Activated T-cell treated with anti-CD3 and anti-CD28 coated beads for 1 hour (primary cell): ENCODE results near the gene SLC9A5.

Experiments used
- DNase-seq: peaks from one replicate; pipeline ENCODE4 v3.0.0-alpha.2; 2020; ENCODE audit warnings: low read depth

The SLC9A5 gene

DNA sequence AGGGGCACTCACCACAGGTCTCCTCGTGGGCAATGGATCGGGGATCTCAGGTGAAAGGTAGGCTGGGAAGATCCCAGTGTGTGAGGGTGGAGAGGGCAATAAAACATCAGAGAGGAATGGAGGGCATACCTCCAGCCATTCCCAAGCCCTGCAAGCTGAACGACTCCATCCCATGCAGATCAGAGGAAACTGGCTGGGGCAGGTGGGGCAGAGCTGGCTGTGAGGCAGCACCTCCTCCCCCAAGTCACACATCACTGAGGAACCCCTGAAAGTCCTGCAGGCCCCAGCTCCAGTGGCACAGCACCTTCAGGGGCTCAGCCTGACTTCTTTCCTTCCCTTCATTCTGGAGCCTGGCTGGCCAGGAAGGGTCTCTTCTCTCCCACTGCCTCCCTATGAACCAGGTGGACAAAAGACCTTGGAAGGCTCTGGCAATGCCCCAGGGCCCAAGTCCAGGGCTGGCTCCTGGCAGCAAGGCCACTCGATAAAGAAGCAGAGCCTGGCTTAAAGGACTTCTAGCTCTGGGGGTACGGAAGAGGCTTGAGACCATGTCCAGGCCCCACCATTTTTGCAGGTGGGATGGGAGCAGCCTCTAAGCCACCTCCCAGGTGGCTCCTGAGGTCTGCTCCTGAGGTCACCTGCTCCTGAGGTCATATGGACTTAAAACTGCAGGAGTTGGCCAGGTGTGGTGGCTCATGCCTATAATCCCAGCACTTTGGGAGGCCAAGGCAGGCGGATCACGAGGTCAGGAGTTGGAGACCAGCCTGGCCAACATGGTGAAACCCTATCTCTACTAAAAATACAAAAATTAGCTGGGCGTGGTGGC lies 35.4 kb upstream of the SLC9A5 start:
- DNase-seq: no peak

DNA sequence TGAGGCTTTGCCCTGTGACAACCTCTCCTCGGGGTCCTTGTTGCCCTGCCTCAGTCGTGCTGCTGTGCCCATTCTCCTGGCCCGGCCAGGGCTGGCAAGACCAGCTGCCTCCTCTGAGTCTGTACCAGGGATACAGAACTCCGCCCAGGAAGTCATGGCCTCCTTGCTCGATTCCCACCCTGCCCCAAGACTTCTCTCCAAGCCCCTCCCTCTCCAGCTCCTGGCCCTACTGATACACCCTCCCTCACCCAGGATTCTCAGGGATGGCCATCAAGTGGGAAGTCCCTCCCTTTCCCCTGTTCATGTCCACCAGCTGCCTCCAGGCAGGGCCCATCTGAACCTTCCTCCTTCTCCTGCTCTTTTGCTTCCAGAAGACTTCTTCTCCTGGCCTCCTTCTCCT lies 33.1 kb upstream of the SLC9A5 start:
- no peak for DNase-seq

DNA sequence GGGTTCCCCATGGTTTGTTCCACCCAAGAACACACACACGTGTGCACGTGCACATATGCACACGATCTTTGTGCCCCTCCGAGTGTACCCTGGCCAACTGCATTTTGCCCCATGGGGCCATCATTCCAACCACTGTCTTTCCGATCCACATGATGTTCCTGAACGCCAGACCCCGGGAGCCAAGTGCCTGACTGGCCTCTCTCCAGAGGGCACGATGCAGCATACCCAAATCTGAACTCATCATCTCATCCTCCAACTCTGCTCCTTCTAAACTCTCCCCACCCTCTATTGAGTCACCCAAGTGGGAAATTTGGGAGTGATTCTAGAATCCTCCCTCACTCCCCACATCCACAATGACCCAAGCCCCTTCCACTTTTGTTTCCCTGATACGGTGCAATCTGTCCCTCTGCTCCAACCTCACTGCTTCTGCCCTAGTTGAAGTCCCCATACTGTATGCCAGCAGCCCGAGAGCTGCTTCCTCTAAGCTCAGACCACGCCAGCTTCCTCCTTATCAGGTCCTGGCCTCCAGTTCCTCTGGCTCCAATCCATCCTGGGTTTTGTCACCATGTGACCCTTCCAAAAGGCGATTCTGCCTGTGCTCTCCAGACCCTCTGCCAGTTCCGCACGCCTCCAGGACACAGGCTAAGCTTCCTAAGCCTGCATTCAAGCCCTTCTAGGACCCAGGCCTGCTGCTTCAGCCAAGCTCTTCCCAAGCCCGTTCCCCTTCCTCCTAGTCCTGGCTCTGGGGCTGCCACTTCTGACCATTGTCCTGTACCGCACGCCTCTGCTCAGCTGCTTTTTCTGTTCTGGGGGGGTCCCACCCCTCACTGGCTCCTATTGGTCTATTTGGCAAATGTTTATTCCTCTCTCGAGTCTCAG lies 31.9 kb upstream of the SLC9A5 start:
- DNase-seq: no peak

DNA sequence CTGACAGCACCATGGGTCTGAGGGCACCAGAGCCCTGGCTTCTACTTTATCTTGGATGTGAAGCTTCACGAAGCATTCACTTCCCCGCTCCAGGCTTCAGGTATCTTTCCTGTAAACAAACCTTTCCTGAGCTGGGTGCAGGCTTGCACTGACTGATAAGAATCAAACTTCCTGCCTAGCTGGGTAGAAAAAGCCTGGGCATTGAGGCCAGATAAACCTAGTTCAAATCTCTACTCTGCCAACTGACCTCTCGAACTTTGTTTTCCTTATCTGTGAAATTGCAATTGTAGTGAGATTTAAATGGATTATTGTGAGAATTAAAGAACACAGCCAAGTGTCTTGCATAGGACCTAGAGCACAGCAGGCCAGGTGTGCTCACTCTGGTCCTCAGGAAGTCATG lies 24.8 kb upstream of the SLC9A5 start:
- DNase-seq: no peak

DNA sequence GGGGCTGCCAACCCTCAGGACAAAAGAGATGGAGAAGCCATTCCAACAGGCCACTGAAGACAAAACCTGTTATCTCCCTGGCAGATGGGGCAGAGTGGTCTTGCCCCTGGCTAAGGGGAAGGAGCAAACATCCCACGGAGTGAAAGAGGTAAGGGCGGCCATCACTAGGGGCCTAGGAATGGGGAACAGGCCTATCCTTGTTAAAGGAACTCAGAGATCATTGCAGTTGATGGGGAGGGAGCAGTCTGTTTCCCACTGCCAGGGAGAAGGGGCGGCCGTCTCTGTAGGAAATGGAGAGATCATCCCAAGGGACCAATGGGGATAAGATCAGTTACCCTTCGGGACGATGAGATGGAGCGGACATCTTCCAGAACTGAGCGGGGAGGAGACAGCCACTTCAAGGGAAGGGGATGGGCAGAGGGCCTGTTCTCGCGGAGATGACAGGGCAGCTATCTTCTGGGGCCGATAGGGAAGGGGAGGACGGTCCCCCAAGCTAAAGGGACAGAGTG lies 22.4 kb upstream of the SLC9A5 start:
- DNase-seq: no peak

DNA sequence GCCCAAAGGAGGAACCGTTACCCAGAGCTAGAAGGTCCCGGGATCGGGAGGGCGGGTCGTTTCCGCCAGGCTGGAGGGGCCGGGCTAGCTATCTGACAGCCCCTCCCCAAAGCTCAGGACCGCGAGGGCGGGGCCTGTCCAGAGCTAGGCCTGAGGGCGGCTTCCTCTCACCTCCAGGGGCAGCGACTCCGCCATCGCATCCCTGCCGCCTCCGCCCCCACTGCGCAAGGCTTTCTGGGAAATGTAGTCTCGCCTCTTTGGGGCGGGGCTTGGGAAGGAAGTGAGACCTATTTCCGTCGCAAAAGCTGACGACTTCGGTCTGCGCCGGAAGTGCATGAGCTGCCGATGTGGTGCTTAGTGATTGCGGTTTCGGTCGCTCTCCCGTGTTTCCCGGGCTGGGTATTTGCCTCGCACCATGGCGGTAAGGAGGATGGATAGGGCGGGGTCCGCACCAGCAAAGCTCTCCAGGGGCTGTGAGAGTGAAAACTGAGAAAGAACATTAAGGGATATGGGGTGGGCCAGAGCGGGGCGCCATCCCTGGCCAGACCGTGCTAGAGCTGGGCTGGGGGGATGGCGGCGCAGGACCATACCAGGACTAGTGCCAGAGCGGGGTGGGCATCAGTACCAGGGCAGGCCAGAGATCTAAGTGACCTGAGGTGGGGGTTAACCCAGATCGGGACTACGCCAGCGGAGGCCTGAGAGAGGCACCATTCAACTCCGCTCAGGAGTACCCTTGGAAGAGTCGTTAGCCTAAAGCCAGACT lies 21.8 kb upstream of the SLC9A5 start, which contains the start of gene TMEM208:
TSS of gene TMEM208 (plus strand) at position 327 of the 763 bp plus-strand sequence. CDS start at position 416, 89 bp downstream.
- peak; percentile 96 for DNase-seq

DNA sequence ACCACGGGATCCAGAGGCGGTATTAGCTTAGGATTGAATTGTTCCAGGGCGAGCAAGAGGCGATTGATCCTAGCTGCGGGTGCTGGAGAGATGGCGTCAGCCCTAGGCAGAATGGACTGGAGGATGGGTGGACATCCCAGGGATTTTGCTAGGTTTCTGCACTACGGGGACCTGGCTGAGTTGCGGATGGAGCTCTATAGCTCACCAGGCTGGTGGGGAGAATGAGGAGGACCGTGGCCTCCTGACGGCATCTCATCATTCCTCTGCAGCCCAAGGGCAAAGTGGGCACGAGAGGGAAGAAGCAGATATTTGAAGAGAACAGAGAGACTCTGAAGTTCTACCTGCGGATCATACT lies 21.2 kb upstream of the SLC9A5 start:
- DNase-seq: no peak

DNA sequence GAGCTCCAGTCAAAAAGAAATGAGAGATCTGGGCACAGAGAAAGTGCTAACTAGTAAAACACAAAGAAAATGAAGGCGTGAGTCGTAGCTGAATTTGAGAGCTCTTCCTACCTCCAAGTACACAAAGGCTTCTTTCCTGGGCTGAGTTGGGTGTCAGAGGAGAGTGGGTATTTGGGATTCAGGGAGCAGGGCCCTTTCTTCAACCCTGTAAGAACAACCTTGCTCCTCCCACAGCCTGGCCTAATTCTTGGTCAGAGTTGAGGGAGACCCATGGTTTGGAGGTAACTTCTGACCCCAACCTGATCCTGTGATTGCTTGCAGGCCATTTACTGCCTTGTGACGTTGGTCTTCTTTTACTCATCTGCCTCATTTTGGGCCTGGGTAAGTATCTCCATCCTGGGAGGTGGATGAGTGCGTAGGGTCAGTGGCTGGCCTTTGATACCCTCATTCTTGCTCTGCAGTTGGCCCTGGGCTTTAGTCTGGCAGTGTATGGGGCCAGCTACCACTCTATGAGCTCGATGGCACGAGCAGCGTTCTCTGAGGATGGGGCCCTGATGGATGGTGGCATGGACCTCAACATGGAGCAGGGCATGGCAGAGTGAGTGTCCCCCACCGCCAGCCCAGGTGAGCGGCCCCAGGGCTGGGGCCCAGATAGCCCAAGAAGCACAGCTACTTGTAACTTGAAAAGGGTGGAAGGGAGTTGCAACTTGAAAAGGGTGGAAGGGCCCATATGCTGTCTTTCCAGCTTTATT lies 20.6 kb upstream of the SLC9A5 start:
- no peak for DNase-seq

DNA sequence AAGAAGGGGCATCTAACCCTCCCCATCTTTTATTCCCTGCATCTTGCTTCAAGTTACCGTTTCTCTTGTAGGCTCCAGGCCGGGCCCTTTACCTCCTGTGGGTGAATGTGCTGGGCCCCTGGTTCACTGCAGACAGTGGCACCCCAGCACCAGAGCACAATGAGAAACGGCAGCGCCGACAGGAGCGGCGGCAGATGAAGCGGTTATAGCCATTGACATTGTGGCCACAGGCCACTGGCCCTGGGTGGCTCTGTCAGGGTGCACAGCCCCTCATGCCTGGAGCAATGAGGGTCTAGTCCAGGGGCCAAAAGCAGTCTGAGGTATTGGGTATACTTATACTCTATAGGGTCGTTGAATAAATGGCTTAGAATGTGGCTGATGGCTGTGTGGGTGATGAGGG lies 19.9 kb upstream of the SLC9A5 start:
- DNase-seq: no peak

DNA sequence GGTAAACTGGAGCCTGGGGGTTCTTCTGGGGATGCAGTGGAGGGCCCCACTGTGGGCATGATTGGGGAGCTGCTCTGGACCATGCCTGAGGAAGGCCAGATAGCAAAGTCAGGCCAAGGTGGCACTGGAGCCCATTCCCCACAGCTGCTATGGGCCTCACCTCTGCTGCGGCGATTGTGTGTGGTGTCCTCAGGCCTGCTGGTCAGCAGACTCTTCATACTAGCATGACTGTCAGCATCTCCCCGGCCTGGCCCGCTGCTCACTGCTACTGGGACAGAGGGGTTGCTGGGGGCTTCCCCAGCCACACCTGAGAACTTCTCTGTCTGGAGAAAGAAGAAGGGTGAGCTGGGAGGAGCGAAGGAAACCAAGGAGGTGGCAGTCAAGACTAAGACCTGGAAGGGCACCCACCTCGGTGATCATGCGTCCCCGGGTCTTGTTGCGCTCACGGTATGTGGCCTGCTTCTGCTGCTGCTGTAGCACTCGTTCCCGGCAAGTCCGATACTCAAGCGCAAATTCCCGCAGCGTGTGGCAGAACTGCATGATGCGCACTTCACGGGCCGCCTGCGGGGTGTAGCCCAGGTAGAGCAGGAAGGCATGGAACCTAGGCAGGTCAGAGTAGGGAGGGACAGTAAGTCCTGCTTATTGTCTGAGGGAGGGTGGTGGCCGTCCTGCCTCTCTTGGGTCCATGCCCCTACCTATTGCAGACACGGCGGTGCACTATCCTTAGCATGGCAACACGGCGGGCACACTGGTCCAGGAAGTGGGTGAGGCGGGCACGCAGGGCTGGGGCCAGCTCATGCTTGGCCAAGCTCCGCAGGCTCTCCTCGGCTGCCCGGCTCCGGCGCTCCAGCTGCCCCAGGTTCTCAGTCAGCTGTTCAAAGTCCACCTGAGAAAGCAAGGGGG lies 18.6 kb upstream of the SLC9A5 start:
- DNase-seq: no peak

DNA sequence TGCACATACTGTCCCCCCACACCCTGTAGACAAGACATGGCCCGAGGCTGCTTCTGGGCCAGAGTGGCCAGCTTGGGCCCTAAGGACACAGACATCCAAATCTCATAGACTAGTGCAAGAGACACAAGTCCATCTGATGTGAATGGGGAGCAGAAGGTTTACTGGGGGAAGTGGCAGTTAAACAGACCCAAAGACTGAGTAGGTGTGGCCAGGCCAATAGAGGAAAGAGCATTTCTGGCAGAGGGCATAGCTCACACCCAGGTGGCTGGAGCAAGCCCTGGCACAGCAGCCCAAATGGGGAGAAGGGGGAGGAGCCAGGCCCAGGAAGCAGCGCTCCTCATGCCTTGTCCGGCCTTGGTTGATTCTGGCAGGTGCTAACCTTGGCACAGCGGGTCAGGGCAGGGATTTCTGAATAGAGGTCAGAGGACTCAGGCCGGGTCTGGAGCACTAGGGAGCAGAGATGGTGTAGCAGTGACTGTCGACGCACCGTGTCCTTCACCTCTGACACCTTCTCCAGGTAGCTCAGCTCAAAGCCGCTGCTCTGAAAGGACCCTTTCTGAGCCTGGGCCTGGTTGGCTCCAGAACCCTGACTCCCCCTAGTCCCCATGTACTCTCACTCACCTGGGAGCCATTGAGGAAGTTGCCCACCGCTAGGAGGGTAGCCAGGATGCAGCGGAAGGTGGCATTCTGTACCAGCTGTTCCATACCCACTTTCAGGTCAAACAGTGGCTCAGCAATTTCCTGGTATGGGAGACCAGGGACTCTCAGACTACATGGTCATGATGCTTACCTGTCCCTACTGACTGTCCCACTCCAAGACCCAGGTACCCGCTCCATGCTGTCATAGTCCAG lies 17.7 kb upstream of the SLC9A5 start:
- DNase-seq: no peak

DNA sequence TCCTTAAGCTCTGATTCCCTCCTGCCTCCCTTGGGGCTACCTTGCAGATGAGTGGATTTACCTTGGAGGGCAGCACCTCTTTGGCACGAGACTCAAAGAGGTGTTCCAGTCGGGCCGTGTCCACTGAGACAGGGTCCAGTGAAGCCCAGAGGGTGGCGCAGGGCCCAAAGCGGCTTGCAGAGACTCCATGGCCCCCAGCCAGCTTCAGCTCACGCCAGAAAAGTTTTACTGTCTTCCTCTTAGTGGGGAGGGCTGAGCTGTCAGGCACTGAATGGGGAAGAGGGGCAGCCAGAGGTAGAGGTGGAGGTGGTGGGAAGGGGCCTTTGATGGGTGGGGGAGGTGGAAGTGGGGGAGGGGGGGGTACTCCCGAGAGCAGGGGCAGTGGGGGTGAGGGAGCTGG lies 15.2 kb upstream of the SLC9A5 start:
- no peak for DNase-seq

DNA sequence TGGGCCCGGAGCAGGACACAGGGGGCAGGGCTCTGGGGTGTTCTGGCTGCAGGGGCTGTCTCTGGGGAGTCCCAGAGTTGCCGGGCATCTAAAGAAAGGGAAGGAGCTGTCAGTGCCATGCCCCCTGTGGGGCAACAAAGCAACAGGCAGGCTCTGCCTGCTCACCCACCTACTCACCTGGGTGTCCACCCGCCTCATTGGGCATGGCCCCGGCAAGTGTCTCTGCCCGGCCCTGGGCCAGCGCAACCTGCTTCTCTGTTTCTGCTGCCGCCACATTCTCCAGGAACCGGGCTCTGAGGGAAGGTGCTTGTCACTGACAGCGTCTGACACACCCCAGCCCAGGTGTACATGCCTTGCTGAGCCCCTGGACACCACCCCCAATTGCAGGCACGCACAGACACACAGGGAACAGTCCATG lies 14.6 kb upstream of the SLC9A5 start:
- DNase-seq: no peak

DNA sequence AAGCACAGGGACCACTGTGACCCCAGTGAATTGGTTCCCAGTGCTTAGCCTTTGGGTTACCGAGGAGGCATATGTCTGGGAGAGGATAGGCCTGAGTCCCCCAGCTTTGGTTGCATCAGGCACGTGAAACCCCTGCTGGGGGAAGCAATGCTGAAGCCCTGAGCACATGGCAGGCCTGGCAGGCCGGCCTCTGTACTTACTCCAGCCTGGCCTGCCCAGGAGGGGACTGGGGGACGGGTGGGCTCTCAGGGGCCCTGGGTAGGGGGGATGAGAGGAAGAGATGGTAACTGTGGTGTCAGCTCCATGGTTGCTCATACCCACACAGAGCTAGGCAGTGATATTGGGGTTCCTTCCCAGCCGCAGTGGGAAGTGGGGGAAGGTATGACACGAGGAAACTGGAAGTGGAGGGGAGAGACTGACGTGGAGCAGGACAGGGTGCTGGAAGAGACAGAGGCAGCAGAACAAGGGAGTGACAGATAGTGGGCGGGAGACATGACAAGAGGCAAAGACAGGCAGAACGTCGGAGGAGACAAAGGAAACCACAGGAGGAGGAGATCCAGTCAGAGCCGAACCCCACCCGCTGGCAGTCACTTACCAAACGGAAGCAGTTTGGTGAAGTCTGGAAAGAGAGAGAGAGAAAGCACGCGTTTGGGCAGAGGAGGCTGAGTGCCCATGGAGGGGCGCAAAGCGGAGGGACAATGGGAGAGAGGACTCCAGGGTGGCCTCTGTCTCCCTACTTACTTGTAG lies 12.8 kb upstream of the SLC9A5 start:
- DNase-seq: no peak

DNA sequence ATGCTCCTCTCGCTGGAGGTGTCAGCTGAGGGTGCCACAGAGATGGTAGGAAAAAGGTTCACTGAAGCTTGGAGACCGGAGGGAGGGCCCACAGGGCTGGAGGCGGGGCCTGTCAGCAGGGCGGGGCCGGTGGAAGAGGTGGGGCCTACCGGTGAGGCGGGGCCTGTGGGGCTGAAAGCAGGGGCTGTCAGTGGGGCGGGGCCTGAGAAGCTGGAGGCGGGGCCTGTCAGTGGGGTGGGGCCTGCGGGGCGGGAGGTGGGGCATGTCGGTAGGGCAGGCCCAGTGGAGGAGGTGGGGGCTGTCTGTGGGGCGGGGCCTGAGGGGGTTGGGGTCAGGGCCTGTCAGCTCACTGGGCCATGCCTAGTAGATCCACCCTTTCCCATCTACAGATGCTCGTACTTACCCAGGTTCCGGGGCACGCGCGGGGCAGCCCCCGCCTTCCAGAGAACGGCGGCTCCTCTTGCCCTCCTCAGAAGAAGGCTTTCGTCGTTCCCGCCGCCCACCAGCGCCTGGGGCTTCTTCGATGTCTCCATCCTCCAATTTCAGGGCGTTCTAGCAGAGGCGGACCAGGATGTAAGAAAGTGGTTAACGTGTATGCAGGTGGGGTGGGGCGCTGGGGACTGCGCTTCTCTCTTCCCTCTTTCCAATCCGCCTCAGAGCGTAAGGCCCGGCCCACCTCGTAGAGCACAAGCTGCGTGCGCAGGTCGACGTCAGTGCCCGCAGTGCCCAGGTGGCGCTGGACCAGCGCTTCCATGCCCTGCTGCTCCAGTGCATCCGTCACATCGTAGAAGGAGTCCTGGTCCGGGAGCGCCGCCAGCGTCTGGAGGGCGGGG lies 12.0 kb upstream of the SLC9A5 start:
- DNase-seq: peak; percentile 52

DNA sequence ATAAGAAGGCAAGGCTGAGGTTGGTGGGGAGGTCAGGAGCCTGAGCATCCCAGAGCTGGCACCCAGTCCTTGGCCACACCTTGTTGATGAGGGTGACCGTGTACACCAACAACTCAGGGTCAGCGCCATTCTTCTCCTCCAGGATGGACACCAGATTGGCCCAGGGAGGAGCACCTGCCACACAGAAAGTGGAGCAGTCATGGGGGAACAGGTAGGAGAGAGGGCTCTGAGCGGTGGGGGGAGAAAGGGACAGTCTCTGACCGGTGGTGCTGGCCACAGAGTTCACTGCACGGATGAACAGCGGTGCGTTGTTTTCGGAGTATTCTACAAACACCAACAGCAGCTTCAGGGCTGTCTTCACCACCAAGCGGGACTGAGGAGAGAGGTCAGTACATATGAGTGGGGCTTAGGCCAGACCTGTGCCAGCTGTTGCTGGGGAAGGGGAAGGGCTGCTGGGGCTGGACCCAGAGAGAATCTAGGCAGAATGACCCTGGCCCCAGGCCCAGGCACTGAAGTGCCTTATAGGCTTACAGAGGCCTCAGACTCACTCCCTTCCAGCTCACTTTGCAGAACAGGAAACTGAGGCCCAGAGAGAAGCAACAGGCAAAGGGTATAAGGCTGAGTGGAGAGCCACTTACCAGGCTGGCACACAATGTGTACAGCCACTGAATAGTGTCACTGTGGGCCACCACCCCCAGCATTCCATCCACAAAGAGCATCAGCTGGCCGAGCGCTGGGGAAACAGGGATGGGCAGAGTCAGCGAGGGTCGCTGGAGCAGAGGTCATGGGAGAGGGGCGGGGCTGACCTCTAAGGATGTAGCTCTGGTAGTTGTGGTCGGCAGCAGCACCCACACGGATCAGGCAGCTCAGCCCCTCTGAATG lies 11.1 kb upstream of the SLC9A5 start:
- no peak for DNase-seq

DNA sequence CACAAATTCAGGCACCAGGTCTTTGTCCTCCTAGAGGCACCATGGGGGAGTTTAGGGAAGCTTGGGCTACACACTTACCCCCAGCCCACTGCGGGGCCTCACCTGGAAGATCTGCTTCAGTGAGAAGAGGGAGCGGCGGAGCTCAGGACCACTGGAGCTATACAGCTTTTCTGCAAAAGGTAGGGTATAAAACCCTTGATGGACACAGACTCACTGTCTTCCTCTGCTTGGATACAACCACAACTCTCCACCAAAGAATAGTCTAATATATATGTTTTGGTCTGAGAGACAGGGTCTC lies 10.6 kb upstream of the SLC9A5 start:
- no peak for DNase-seq
